GM23338 (cell line): ENCODE results near the gene SNRNP27. TPM values are rescaled to one million over a fixed set of nuclear protein-coding genes. Genes with fewer than 3 reads are reported as not detected.

ENCODE experiments used
- ATAC-seq: fragments of 200-7000 bp; cut with Tn5 transposase; 3 replicates; pipeline ENCODE4 v1.9.1; 2020
- DNase-seq: peaks from one replicate; pipeline ENCODE4 v3.0.0-alpha.2; 2015; ENCODE audit warnings: low spot score
- H2AFZ ChIP-seq: fragments of 200-600 bp; sonication (generic); 2 replicates; pipeline ENCODE4 v1.8.0; 2016; ENCODE audit warnings: antibody characterized with exemption, mild to moderate bottlenecking, moderate library complexity
- H3F3A ChIP-seq: fragments of 200-600 bp; sonication (generic); replicated peaks from 2 replicates; pipeline ENCODE4 v1.8.0; 2017; ENCODE audit warnings: antibody characterized with exemption, mixed run types, low read depth
- H3K27ac ChIP-seq: fragments of 200-600 bp; sonication (generic); 2 replicates; pipeline ENCODE4 v1.6.1; 2016; ENCODE audit warnings: low read depth
- H3K27me3 ChIP-seq: fragments of 200-600 bp; sonication (generic); 2 replicates; pipeline ENCODE4 v1.8.0; 2016; ENCODE audit warnings: mild to moderate bottlenecking, mixed run types, moderate library complexity; ENCODE audit not compliant: insufficient read depth
- H3K36me3 ChIP-seq: fragments of 200-600 bp; sonication (generic); 2 replicates; pipeline ENCODE4 v1.8.0; 2016; ENCODE audit warnings: mild to moderate bottlenecking; ENCODE audit not compliant: insufficient read depth
- H3K4me1 ChIP-seq: fragments of 200-600 bp; sonication (generic); 2 replicates; pipeline ENCODE4 v1.8.0; 2016; ENCODE audit warnings: mild to moderate bottlenecking, moderate library complexity; ENCODE audit not compliant: insufficient read depth
- H3K4me2 ChIP-seq: fragments of 200-600 bp; sonication (generic); 2 replicates; pipeline ENCODE4 v1.7.1; 2017; ENCODE audit warnings: mixed run types
- H3K4me3 ChIP-seq: fragments of 200-600 bp; sonication (generic); 2 replicates; pipeline ENCODE4 v1.6.1; 2016; ENCODE audit warnings: mixed run types
- H3K79me2 ChIP-seq: fragments of 200-600 bp; sonication (generic); replicated peaks from 2 replicates; pipeline ENCODE4 v1.8.0; 2017; ENCODE audit warnings: mild to moderate bottlenecking; ENCODE audit not compliant: insufficient read depth
- H3K9me2 ChIP-seq: fragments of 200-600 bp; sonication (generic); 2 replicates; pipeline ENCODE4 v1.8.0; 2017; ENCODE audit not compliant: insufficient read depth
- H4K20me1 ChIP-seq: fragments of 200-600 bp; sonication (generic); replicated peaks from 2 replicates; pipeline ENCODE4 v1.8.0; 2017; ENCODE audit warnings: mild to moderate bottlenecking; ENCODE audit not compliant: insufficient read depth
- H3K27ac Mint-ChIP-seq: 2 replicates; pipeline ENCODE4 v1.8.0; 2020; ENCODE audit warnings: inconsistent platforms, mild to moderate bottlenecking, moderate library complexity, mixed read lengths
- H3K27me3 Mint-ChIP-seq: 3 replicates; pipeline ENCODE4 v1.8.0; 2022; ENCODE audit warnings: low read depth, mild to moderate bottlenecking, moderate library complexity, mixed read lengths, inconsistent platforms; ENCODE audit not compliant: insufficient read depth, poor library complexity
- H3K36me3 Mint-ChIP-seq: 3 replicates; pipeline ENCODE4 v1.8.0; 2021; ENCODE audit warnings: low read depth, mild to moderate bottlenecking, inconsistent platforms, moderate library complexity, mixed read lengths
- H3K4me1 Mint-ChIP-seq: 3 replicates; pipeline ENCODE4 v1.8.0; 2020; ENCODE audit warnings: mild to moderate bottlenecking, inconsistent platforms, mixed read lengths
- H3K4me3 Mint-ChIP-seq: 3 replicates; pipeline ENCODE4 v1.8.0; 2021; ENCODE audit warnings: moderate library complexity, mild to moderate bottlenecking, inconsistent platforms, mixed read lengths
- H3K9me3 Mint-ChIP-seq: 3 replicates; pipeline ENCODE4 v1.8.0; 2020; ENCODE audit warnings: moderate library complexity, mild to moderate bottlenecking, inconsistent platforms, mixed read lengths
- NANOG ChIP-seq: IDR thresholded peaks from 2 replicates; pipeline ENCODE4 v1.6.1; 2016; ENCODE audit warnings: antibody characterized with exemption, borderline replicate concordance
- POLR2AphosphoS5 ChIP-seq: IDR thresholded peaks from 2 replicates; pipeline ENCODE4 v1.6.1; 2016; ENCODE audit warnings: antibody characterized with exemption, low read depth
- ZNF114 ChIP-seq: fragments of 250-450 bp; sonication (Bioruptor Pico); IDR thresholded peaks from 2 replicates; pipeline ENCODE4 v1.5.0; 2020; ENCODE audit warnings: mild to moderate bottlenecking, moderate library complexity
- polyA plus RNA-seq: library from polyadenylated mRNA; unstranded; fragments of >200 nt; fragmentation: Nextera tagmentation; extraction: Ambion mirVana; gene quantifications from 2 replicates; pipeline ENCODE4 v1.2.1, GENCODE V29; 2016
- total RNA-seq: library from RNA; depleted of rRNA; stranded (reverse); fragments of >200 nt; shearing (Covaris generic); gene quantifications from 2 replicates; pipeline ENCODE4 v1.2.3, GENCODE V29; 2014
- TF ChIP-seq, protein P1 (sequence below): IDR thresholded peaks from 2 replicates; pipeline ENCODE4 v1.6.1; 2016; ENCODE audit warnings: antibody characterized with exemption
- TF ChIP-seq, protein P2 (sequence below): IDR thresholded peaks from one replicate; pipeline ENCODE4 v1.6.1; 2018; ENCODE audit warnings: antibody characterized with exemption; ENCODE audit not compliant: unreplicated experiment
- TF ChIP-seq, protein P3 (sequence below): fragments of 250-450 bp; sonication (Bioruptor Pico); IDR thresholded peaks from 2 replicates; pipeline ENCODE4 v1.5.0; 2020; ENCODE audit warnings: mild to moderate bottlenecking, moderate library complexity

Gene SNRNP27
- total and polyA plus RNA-seq, 2 experiments from 2014 or later: 54.3 to 133 TPM

- TF ChIP-seq, protein P1, sequence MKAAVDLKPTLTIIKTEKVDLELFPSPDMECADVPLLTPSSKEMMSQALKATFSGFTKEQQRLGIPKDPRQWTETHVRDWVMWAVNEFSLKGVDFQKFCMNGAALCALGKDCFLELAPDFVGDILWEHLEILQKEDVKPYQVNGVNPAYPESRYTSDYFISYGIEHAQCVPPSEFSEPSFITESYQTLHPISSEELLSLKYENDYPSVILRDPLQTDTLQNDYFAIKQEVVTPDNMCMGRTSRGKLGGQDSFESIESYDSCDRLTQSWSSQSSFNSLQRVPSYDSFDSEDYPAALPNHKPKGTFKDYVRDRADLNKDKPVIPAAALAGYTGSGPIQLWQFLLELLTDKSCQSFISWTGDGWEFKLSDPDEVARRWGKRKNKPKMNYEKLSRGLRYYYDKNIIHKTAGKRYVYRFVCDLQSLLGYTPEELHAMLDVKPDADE: peak; percentile 71; the same call in 1 of the 2 replicates
- no peak for TF ChIP-seq ZNF114 (CRISPR knock-in tag)
Measured at GRCh38 chr2:69893684-69894551, at the start of gene SNRNP27 (continued).

GRCh38 chr2:69843993-69844392, 49.8 kb upstream of the SNRNP27 start:
- no peak for DNase-seq
- no peak overlapping the region for H3K27ac Mint-ChIP-seq

GRCh38 chr2:69844560-69844959, 49.2 kb upstream of the SNRNP27 start:
- H3K36me3 Mint-ChIP-seq: peaks cover 37% of the 10 kb centered on the region
- TF ChIP-seq, protein P2, sequence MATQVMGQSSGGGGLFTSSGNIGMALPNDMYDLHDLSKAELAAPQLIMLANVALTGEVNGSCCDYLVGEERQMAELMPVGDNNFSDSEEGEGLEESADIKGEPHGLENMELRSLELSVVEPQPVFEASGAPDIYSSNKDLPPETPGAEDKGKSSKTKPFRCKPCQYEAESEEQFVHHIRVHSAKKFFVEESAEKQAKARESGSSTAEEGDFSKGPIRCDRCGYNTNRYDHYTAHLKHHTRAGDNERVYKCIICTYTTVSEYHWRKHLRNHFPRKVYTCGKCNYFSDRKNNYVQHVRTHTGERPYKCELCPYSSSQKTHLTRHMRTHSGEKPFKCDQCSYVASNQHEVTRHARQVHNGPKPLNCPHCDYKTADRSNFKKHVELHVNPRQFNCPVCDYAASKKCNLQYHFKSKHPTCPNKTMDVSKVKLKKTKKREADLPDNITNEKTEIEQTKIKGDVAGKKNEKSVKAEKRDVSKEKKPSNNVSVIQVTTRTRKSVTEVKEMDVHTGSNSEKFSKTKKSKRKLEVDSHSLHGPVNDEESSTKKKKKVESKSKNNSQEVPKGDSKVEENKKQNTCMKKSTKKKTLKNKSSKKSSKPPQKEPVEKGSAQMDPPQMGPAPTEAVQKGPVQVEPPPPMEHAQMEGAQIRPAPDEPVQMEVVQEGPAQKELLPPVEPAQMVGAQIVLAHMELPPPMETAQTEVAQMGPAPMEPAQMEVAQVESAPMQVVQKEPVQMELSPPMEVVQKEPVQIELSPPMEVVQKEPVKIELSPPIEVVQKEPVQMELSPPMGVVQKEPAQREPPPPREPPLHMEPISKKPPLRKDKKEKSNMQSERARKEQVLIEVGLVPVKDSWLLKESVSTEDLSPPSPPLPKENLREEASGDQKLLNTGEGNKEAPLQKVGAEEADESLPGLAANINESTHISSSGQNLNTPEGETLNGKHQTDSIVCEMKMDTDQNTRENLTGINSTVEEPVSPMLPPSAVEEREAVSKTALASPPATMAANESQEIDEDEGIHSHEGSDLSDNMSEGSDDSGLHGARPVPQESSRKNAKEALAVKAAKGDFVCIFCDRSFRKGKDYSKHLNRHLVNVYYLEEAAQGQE: no peak
- TF ChIP-seq, protein P3, sequence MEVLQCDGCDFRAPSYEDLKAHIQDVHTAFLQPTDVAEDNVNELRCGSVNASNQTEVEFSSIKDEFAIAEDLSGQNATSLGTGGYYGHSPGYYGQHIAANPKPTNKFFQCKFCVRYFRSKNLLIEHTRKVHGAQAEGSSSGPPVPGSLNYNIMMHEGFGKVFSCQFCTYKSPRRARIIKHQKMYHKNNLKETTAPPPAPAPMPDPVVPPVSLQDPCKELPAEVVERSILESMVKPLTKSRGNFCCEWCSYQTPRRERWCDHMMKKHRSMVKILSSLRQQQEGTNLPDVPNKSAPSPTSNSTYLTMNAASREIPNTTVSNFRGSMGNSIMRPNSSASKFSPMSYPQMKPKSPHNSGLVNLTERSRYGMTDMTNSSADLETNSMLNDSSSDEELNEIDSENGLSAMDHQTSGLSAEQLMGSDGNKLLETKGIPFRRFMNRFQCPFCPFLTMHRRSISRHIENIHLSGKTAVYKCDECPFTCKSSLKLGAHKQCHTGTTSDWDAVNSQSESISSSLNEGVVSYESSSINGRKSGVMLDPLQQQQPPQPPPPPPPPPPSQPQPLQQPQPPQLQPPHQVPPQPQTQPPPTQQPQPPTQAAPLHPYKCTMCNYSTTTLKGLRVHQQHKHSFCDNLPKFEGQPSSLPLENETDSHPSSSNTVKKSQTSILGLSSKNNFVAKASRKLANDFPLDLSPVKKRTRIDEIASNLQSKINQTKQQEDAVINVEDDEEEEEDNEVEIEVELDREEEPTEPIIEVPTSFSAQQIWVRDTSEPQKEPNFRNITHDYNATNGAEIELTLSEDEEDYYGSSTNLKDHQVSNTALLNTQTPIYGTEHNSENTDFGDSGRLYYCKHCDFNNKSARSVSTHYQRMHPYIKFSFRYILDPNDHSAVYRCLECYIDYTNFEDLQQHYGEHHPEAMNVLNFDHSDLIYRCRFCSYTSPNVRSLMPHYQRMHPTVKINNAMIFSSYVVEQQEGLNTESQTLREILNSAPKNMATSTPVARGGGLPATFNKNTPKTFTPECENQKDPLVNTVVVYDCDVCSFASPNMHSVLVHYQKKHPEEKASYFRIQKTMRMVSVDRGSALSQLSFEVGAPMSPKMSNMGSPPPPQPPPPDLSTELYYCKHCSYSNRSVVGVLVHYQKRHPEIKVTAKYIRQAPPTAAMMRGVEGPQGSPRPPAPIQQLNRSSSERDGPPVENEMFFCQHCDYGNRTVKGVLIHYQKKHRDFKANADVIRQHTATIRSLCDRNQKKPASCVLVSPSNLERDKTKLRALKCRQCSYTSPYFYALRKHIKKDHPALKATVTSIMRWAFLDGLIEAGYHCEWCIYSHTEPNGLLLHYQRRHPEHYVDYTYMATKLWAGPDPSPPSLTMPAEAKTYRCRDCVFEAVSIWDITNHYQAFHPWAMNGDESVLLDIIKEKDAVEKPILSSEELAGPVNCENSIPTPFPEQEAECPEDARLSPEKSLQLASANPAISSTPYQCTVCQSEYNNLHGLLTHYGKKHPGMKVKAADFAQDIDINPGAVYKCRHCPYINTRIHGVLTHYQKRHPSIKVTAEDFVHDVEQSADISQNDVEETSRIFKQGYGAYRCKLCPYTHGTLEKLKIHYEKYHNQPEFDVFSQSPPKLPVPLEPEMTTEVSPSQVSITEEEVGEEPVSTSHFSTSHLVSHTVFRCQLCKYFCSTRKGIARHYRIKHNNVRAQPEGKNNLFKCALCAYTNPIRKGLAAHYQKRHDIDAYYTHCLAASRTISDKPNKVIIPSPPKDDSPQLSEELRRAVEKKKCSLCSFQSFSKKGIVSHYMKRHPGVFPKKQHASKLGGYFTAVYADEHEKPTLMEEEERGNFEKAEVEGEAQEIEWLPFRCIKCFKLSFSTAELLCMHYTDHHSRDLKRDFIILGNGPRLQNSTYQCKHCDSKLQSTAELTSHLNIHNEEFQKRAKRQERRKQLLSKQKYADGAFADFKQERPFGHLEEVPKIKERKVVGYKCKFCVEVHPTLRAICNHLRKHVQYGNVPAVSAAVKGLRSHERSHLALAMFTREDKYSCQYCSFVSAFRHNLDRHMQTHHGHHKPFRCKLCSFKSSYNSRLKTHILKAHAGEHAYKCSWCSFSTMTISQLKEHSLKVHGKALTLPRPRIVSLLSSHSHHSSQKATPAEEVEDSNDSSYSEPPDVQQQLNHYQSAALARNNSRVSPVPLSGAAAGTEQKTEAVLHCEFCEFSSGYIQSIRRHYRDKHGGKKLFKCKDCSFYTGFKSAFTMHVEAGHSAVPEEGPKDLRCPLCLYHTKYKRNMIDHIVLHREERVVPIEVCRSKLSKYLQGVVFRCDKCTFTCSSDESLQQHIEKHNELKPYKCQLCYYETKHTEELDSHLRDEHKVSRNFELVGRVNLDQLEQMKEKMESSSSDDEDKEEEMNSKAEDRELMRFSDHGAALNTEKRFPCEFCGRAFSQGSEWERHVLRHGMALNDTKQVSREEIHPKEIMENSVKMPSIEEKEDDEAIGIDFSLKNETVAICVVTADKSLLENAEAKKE: no peak
- no peak for TF ChIP-seq ZNF114 (CRISPR knock-in tag)

More at GRCh38 chr2:69843993-69844392, 49.8 kb upstream of the SNRNP27 start:
- H3K4me1 ChIP-seq: no peaks in the 10 kb centered on the region
- Mint-ChIP-seq H3K4me1 (no peaks in the 10 kb centered on the region), H3K36me3 (peaks cover 40% of the 10 kb centered on the region), H3K9me3 (no peaks in the 10 kb centered on the region), H3K27me3 (peaks cover under 1% of the 10 kb centered on the region), H3K4me3 (no peak overlapping the region)
- peaks cover 4% of the 10 kb centered on the region; the same call in 1 of the 2 replicates for H3F3A ChIP-seq
- no peak for TF ChIP-seq NANOG
- no peak for TF ChIP-seq POLR2AphosphoS5
- H3K36me3 ChIP-seq: peaks cover 24% of the 10 kb centered on the region; the same call in 1 of the 2 replicates
- no peaks in the 10 kb centered on the region for H3K9me2 ChIP-seq
- H4K20me1 ChIP-seq: 0 out of 2 replicates have a peak, but pooled peaks cover 2% of the 10 kb centered on the region
- H2AFZ ChIP-seq: no peak overlapping the region
- no peak overlapping the region for H3K27ac ChIP-seq
- no peak overlapping the region for H3K4me2 ChIP-seq
- H3K79me2 ChIP-seq: no peaks in the 10 kb centered on the region
- no peak for ATAC-seq
- H3K27me3 ChIP-seq: no peaks in the 10 kb centered on the region
- H3K4me3 ChIP-seq: no peak overlapping the region

More at GRCh38 chr2:69844560-69844959, 49.2 kb upstream of the SNRNP27 start:
- H3K27ac ChIP-seq: no peak overlapping the region
- H3K4me2 ChIP-seq: no peak overlapping the region
- peaks cover 24% of the 10 kb centered on the region; the same call in 1 of the 2 replicates for H3K36me3 ChIP-seq
- DNase-seq (no peak), ATAC-seq (no peak)
- 0 out of 2 replicates have a peak, but pooled peaks cover 2% of the 10 kb centered on the region for H4K20me1 ChIP-seq
- peaks cover 4% of the 10 kb centered on the region; the same call in 1 of the 2 replicates for H3F3A ChIP-seq
- peaks cover 2% of the 10 kb centered on the region for H3K27me3 Mint-ChIP-seq
- no peaks in the 10 kb centered on the region for H3K27me3 ChIP-seq
- no peak overlapping the region for H3K4me3 Mint-ChIP-seq
- H2AFZ ChIP-seq: no peak overlapping the region
- no peaks in the 10 kb centered on the region for H3K79me2 ChIP-seq
- H3K4me1 Mint-ChIP-seq: no peaks in the 10 kb centered on the region
- no peaks in the 10 kb centered on the region for H3K4me1 ChIP-seq
- H3K27ac Mint-ChIP-seq: no peak overlapping the region
- no peaks in the 10 kb centered on the region for H3K9me3 Mint-ChIP-seq
- no peaks in the 10 kb centered on the region for H3K9me2 ChIP-seq
- H3K4me3 ChIP-seq: no peak overlapping the region
